Melanocyte of skin (primary cell): ENCODE measurements around the gene KCNAB2. TPM values are rescaled to one million over a fixed set of nuclear protein-coding genes. Genes with fewer than 3 reads are reported as not detected.

ENCODE experiments used
- total RNA-seq, 2 donors: library from RNA; depleted of rRNA; stranded (reverse); fragments of >200 nt; gene quantifications; 2 replicates each; pipeline ENCODE4 v1.2.3, GENCODE V29; 2012

The KCNAB2 gene
- total RNA-seq, result 100 to 1,000 TPM; 212 to 224 TPM

GRCh38 chr1:6045561-6045960 is at the start of gene KCNAB2:
Gene KCNAB2, plus strand, starts transcription at chr1:6045888. Its CDS starts 5,649 bp downstream, at chr1:6051537.

Other genes starting within 250 kb of the KCNAB2 start
- gene NPHP4, start 53.5 kb upstream of the KCNAB2 start, total RNA-seq, result 10 to 100 TPM in 1 of 2 donors, 1 to 10 TPM in 1; 8.9 to 10.7 TPM
- gene CHD5, start 134.4 kb downstream of the KCNAB2 start, total RNA-seq, result under 1 TPM in 1 of 2 donors, not detected in 1; under 0.01 TPM
- 10 to 100 TPM; 42.7 to 83.9 TPM for gene RPL22, start 153.7 kb downstream of the KCNAB2 start, total RNA-seq
- gene RNF207, start 160.2 kb downstream of the KCNAB2 start, total RNA-seq, result 10 to 100 TPM; 10.7 to 12.4 TPM
- 10 to 100 TPM; 58.8 to 86.6 TPM for gene ICMT, start 190.1 kb downstream of the KCNAB2 start, total RNA-seq
- not detected for gene HES3, start 198.3 kb downstream of the KCNAB2 start, total RNA-seq
- gene GPR153, start 215.2 kb downstream of the KCNAB2 start, total RNA-seq, result 1 to 10 TPM; 5.7 to 8.3 TPM